SHP77 treated with DMSO at 0.1 percent for 48 hours (cell line): Measurements from ENCODE around the gene FCGR3A.
"Not testable (repeated sequence)": the region's sequence is repeated elsewhere in the genome, so short reads cannot be mapped to it uniquely, and the experiment has no call there.

Experiments
- DNase-seq: peaks from one replicate; lab custom pipeline; 2025; lab: John Stamatoyannopoulos, UW

The FCGR3A gene

GRCh38 chr1:161556143-161556542 lies 6.5 kb upstream of the FCGR3A start:
- not testable (repeated sequence) for DNase-seq

- DNase-seq = not testable (repeated sequence)
Measured at GRCh38 chr1:161554815-161555417, 5.3 kb upstream of the FCGR3A start.

- not testable (repeated sequence) for DNase-seq
Measured at GRCh38 chr1:161554340-161554739, 4.7 kb upstream of the FCGR3A start.

- DNase-seq = not testable (repeated sequence)
Measured at GRCh38 chr1:161553631-161554030, 4.0 kb upstream of the FCGR3A start.

GRCh38 chr1:161550942-161551341 lies 1.3 kb upstream of the FCGR3A start:
- DNase-seq = not testable (repeated sequence)

- DNase-seq = not testable (repeated sequence)
Measured at GRCh38 chr1:161548749-161549406, 740 bp downstream of the FCGR3A start.

GRCh38 chr1:161547995-161548741 lies 1.4 kb downstream of the FCGR3A start:
- DNase-seq = not testable (repeated sequence)

- DNase-seq = not testable (repeated sequence)
Measured at GRCh38 chr1:161545005-161545731, 4.5 kb downstream of the FCGR3A start.

GRCh38 chr1:161543125-161543524 lies 6.5 kb downstream of the FCGR3A start:
- DNase-seq = not testable (repeated sequence)

GRCh38 chr1:161542091-161542559 lies 7.5 kb downstream of the FCGR3A start:
- DNase-seq = not testable (repeated sequence)

- DNase-seq = not testable (repeated sequence)
Measured at GRCh38 chr1:161540570-161540960, 9.1 kb downstream of the FCGR3A start.

GRCh38 chr1:161539731-161540569 lies 9.7 kb downstream of the FCGR3A start:
- peak; percentile 69 for DNase-seq

GRCh38 chr1:161538925-161539479 lies 10.6 kb downstream of the FCGR3A start:
- DNase-seq = not testable (repeated sequence)

GRCh38 chr1:161537068-161537669 lies 12.4 kb downstream of the FCGR3A start:
- DNase-seq = not testable (repeated sequence)

- not testable (repeated sequence) for DNase-seq
Measured at GRCh38 chr1:161532644-161533567, 16.7 kb downstream of the FCGR3A start.

- no peak for DNase-seq
Measured at GRCh38 chr1:161531986-161532643, 17.5 kb downstream of the FCGR3A start.

- DNase-seq = peak; percentile 92
Measured at GRCh38 chr1:161530671-161531641, 18.7 kb downstream of the FCGR3A start.
